HepG2 (cell line): Measurements from ENCODE around the gene DSCAM. TPM values are rescaled to one million over a fixed set of nuclear protein-coding genes. Genes with fewer than 3 reads are reported as not detected.

Source experiments
- ATAC-seq: fragments of 200-7000 bp; cut with Tn5 transposase; 3 replicates; pipeline ENCODE4 v1.9.1; 2020; ENCODE audit warnings: mild to moderate bottlenecking, moderate library complexity
- BruUV-seq: library from RNA; stranded (reverse); fragments of 400-500 nt; replicated peaks from 2 replicates; lab custom pipeline; 2021; lab: Mats Ljungman, UMichigan
- CTCF ChIA-PET: fragments of 300-600 bp; formaldehyde crosslinking; extraction: SDS; loops from one replicate; lab custom pipeline; 2021; ENCODE audit warnings: low total read pairs, inconsistent platforms, low intra/inter-chr PET ratio; lab: Yijun Ruan, JAX
- POLR2A ChIA-PET: fragments of 350-600 bp; sonication (Branson Sonifier 250); formaldehyde crosslinking; loops from one replicate; lab custom pipeline; 2020; ENCODE audit warnings: antibody characterized with exemption, inconsistent platforms; lab: Yijun Ruan, JAX
- DNase-seq: peaks from one replicate; pipeline ENCODE4 v3.0.0-alpha.2; 2015; ENCODE audit warnings: low spot score
- FAIRE-seq: peaks from 3 replicates; lab custom pipeline; 2011; peaks lifted over from hg19 to GRCh38; lab: Jason Lieb, UNC
- H2AFZ ChIP-seq: one replicate; pipeline ENCODE4 v1.6.1; 2011; ENCODE audit warnings: low read length, inconsistent platforms
- H3K27ac ChIP-seq: fragments of 300-600 bp; 3 replicates; pipeline ENCODE4 v1.8.0; 2011; ENCODE audit warnings: mixed run types, mild to moderate bottlenecking, mixed read lengths, low read length, inconsistent platforms; ENCODE audit not compliant: insufficient read depth; ENCODE audit errors: extremely low read length
- H3K27me3 ChIP-seq, 2 experiments: fragments of 200-600 bp in 1 of 2; 2 replicates in 1 of 2; 3 replicates in 1 of 2; pipeline versions ENCODE4 v1.6.0 to v1.8.0; 2011; ENCODE audit warnings: low read length in 2 of 2, mild to moderate bottlenecking in 2 of 2, moderate library complexity in 2 of 2, inconsistent platforms in 1 of 2; ENCODE audit not compliant: insufficient read depth in 2 of 2, control insufficient read depth in 1 of 2
- H3K36me3 ChIP-seq, 2 experiments: fragments of 200-600 bp in 1 of 2; replicated peaks in 1 of 2; 2 replicates in 1 of 2; 3 replicates in 1 of 2; pipeline versions ENCODE4 v1.5.1 to v1.8.0; 2011; ENCODE audit warnings: low read length in 2 of 2, inconsistent platforms in 1 of 2; ENCODE audit not compliant: insufficient read depth in 2 of 2, control insufficient read depth in 1 of 2
- H3K4me1 ChIP-seq: 2 replicates; pipeline ENCODE4 v1.5.1; 2012; ENCODE audit warnings: low read length, inconsistent platforms; ENCODE audit not compliant: insufficient read depth
- H3K4me2 ChIP-seq: 2 replicates; pipeline ENCODE4 v1.6.0; 2011; ENCODE audit warnings: low read depth, low read length, inconsistent platforms
- H3K4me3 ChIP-seq, 3 experiments: fragments of 200-600 bp in 1 of 3; sonication (generic), shearing (Covaris generic) in 1 of 3; replicated peaks in 1 of 3; 2 replicates each; pipeline ENCODE4 v1.5.1; 2011 to 2016; ENCODE audit warnings: low read length in 3 of 3, inconsistent platforms in 2 of 3, low read depth in 2 of 3, mild to moderate bottlenecking in 2 of 3, control low read depth in 1 of 3, mixed read lengths in 1 of 3; ENCODE audit not compliant: insufficient read depth in 1 of 3
- H3K79me2 ChIP-seq: one replicate; pipeline ENCODE4 v1.6.1; 2011; ENCODE audit warnings: low read length, inconsistent platforms; ENCODE audit not compliant: insufficient read depth
- H3K9ac ChIP-seq: 2 replicates; pipeline ENCODE4 v1.6.0; 2011; ENCODE audit warnings: mild to moderate bottlenecking, low read depth, low read length, inconsistent platforms; ENCODE audit not compliant: insufficient read depth
- H3K9me3 ChIP-seq: 2 replicates; pipeline ENCODE4 v1.5.1; 2012; ENCODE audit warnings: mild to moderate bottlenecking, low read length
- H4K20me1 ChIP-seq: 2 replicates; pipeline ENCODE4 v1.6.0; 2011; ENCODE audit warnings: inconsistent platforms, mild to moderate bottlenecking, low read length, moderate library complexity; ENCODE audit not compliant: insufficient read depth
- BHLHE40 ChIP-seq: IDR thresholded peaks from 2 replicates; pipeline ENCODE4 v1.6.1; 2011; ENCODE audit warnings: low read length, improper control_type of control experiment
- HHEX ChIP-seq: IDR thresholded peaks from 2 replicates; pipeline ENCODE4 v1.6.1; 2016; ENCODE audit warnings: control low read depth
- NPAS2 ChIP-seq: sonication (generic); formaldehyde crosslinking; IDR thresholded peaks from 2 replicates; pipeline ENCODE4 v1.8.0; 2022; ENCODE audit warnings: mild to moderate bottlenecking, missing genetic modification reagents, borderline replicate concordance
- SIX1 ChIP-seq: sonication (generic); formaldehyde crosslinking; IDR thresholded peaks from 2 replicates; pipeline ENCODE4 v1.4.0; 2020; ENCODE audit warnings: missing genetic modification reagents, borderline replicate concordance
- TMF1 ChIP-seq: sonication (generic); formaldehyde crosslinking; IDR thresholded peaks from 2 replicates; pipeline ENCODE4 v1.8.1; 2022; ENCODE audit warnings: low read depth, missing genetic modification reagents
- ZKSCAN8 ChIP-seq: IDR thresholded peaks from 2 replicates; pipeline ENCODE4 v1.6.1; 2016; ENCODE audit warnings: borderline replicate concordance, missing genetic modification reagents, missing compliant biosample characterization
- ZMYM3 ChIP-seq: sonication (generic); formaldehyde crosslinking; IDR thresholded peaks from 2 replicates; pipeline ENCODE4 v1.5.1; 2020; ENCODE audit warnings: mild to moderate bottlenecking, missing genetic modification reagents
- ZNF331 ChIP-seq: sonication (generic); formaldehyde crosslinking; IDR thresholded peaks from 2 replicates; pipeline ENCODE4 v1.4.0; 2020; ENCODE audit warnings: missing genetic modification reagents
- ZNF431 ChIP-seq: sonication (generic); formaldehyde crosslinking; IDR thresholded peaks from 2 replicates; pipeline ENCODE4 v1.9.0; 2022; ENCODE audit warnings: missing genetic modification reagents, low read depth, mild to moderate bottlenecking, borderline replicate concordance
- ZZZ3 ChIP-seq: sonication (generic); formaldehyde crosslinking; IDR thresholded peaks from 2 replicates; pipeline ENCODE4 v1.4.0; 2020; ENCODE audit warnings: missing genetic modification reagents, mild to moderate bottlenecking, borderline replicate concordance
- WGBS: methylation state at CpG from one replicate; pipeline ENCODE4 v1.1.6; 2017; ENCODE audit warnings: low lambda C conversion rate; 5-methylcytosine and 5-hydroxymethylcytosine counted together
- in situ Hi-C: cut with HindIII; loops from 2 replicates; pipeline ENCODE4 v1.10.0; 2017; ENCODE audit warnings: low pct_unique_long_range_greater_than_20kb; ENCODE audit not compliant: extremely low pct_ligation_motif_present
- intact Hi-C: fragments of 100-400 bp; cut with micrococcal nuclease; formaldehyde crosslinking; loops from one replicate; pipeline ENCODE4 v1.10.0; 2022; ENCODE audit not compliant: unreplicated experiment
- polyA plus RNA-seq, 8 experiments: library from polyadenylated mRNA; depleted of rRNA in 3 of 8; stranded (reverse) in 7 of 8; unstranded in 1 of 8; fragments of >200 nt; fragmentation: Illumina TruSeq in 4 of 8; extraction: Trizol in 4 of 8; gene quantifications; 2 replicates each; pipeline versions ENCODE4 v1.2.1 to v1.2.3, GENCODE V29; 2011 to 2016; ENCODE audit warnings: low read depth in 4 of 8, missing spikeins in 1 of 8, mixed read lengths in 1 of 8; ENCODE audit not compliant: insufficient read depth in 1 of 8
- total RNA-seq, 5 experiments: library from RNA; depleted of rRNA; stranded (reverse); fragments of >200 nt; fragmentation: Illumina TruSeq; extraction: Trizol; gene quantifications; 2 replicates each; pipeline ENCODE4 v1.2.3, GENCODE V29; 2016; ENCODE audit warnings: low read depth in 1 of 5
- TF ChIP-seq, protein P1 (sequence below): sonication (generic); formaldehyde crosslinking; IDR thresholded peaks from 2 replicates; pipeline ENCODE4 v1.4.0; 2020; ENCODE audit warnings: missing genetic modification reagents, borderline replicate concordance
- TF ChIP-seq, protein P2 (sequence below): sonication (generic); formaldehyde crosslinking; IDR thresholded peaks from 2 replicates; pipeline ENCODE4 v1.5.1; 2020; ENCODE audit warnings: mild to moderate bottlenecking, missing genetic modification reagents, moderate library complexity
- TF ChIP-seq, protein P3 (sequence below): sonication (generic); formaldehyde crosslinking; IDR thresholded peaks from 2 replicates; pipeline ENCODE4 v1.5.0; 2020; ENCODE audit warnings: missing genetic modification reagents, mild to moderate bottlenecking, borderline replicate concordance

Gene DSCAM
- total and polyA plus RNA-seq, 2 of the 13 experiments (the other 11 are each of a cell fraction or from before 2014, with no cell fraction given), result not detected

DNA sequence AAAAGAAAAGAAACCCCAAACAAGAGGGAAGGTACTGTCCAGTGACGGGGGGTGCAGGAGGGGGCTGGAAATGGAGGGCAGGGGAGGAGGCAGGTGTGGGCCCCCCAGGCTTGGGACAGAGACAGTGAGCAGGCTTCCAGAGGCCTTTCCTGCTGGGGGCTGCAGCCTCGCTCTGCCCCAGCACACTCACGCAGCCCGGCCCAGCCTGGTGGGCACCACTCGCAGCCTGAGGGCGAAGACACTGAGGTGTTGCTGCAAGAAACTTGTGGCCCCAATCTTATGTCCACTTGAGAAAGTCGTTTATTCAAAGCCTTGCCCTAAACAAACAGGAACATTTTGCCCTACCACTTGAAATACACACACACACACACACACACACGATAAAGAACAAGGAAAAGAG lies 705.3 kb downstream of the DSCAM start:
- Histone ChIP-seq H3K4me3 (no peak overlapping the region), H4K20me1 (no peaks in the 10 kb centered on the region), H3K36me3 (no peaks in the 10 kb centered on the region), H3K27ac (no peak overlapping the region), H3K27me3 (no peaks in the 10 kb centered on the region; a peak in 1 of 5 replicates), H3K9me3 (0 out of 2 replicates have a peak, but pooled peaks cover 6% of the 10 kb centered on the region), H3K9ac (no peak overlapping the region), H3K79me2 (no peaks in the 10 kb centered on the region), H3K4me2 (no peak overlapping the region), H2AFZ (no peak overlapping the region), H3K4me1 (no peaks in the 10 kb centered on the region)
- DNase-seq (no peak), FAIRE-seq (no peak), ATAC-seq (no peak)
- in situ Hi-C loops (loop anchor here (5.0 kb wide), 1 partner anchor 926 kb away; no protein-coding TSS in a partner anchor), intact Hi-C loops (loop anchor here (5.0 kb wide), 1 partner anchor 701 kb away; no protein-coding TSS in a partner anchor)
- ChIA-PET CTCF (no interaction called here), POLR2A (no interaction called here)
- 21% methylated on average over 5 of the region's 8 CpGs for WGBS
- no TSS peak for BruUV-seq
- TF ChIP-seq NPAS2 (CRISPR knock-in tag), result no peak
- TF ChIP-seq ZMYM3 (CRISPR knock-in tag), result no peak
- no peak for TF ChIP-seq ZKSCAN8 (CRISPR knock-in tag)
- TF ChIP-seq TMF1 (CRISPR knock-in tag), result no peak
- TF ChIP-seq HHEX (CRISPR knock-in tag), result no peak
- TF ChIP-seq BHLHE40, result no peak
- TF ChIP-seq ZZZ3 (CRISPR knock-in tag), result no peak
- no peak for TF ChIP-seq SIX1 (CRISPR knock-in tag)
- TF ChIP-seq, protein P1, sequence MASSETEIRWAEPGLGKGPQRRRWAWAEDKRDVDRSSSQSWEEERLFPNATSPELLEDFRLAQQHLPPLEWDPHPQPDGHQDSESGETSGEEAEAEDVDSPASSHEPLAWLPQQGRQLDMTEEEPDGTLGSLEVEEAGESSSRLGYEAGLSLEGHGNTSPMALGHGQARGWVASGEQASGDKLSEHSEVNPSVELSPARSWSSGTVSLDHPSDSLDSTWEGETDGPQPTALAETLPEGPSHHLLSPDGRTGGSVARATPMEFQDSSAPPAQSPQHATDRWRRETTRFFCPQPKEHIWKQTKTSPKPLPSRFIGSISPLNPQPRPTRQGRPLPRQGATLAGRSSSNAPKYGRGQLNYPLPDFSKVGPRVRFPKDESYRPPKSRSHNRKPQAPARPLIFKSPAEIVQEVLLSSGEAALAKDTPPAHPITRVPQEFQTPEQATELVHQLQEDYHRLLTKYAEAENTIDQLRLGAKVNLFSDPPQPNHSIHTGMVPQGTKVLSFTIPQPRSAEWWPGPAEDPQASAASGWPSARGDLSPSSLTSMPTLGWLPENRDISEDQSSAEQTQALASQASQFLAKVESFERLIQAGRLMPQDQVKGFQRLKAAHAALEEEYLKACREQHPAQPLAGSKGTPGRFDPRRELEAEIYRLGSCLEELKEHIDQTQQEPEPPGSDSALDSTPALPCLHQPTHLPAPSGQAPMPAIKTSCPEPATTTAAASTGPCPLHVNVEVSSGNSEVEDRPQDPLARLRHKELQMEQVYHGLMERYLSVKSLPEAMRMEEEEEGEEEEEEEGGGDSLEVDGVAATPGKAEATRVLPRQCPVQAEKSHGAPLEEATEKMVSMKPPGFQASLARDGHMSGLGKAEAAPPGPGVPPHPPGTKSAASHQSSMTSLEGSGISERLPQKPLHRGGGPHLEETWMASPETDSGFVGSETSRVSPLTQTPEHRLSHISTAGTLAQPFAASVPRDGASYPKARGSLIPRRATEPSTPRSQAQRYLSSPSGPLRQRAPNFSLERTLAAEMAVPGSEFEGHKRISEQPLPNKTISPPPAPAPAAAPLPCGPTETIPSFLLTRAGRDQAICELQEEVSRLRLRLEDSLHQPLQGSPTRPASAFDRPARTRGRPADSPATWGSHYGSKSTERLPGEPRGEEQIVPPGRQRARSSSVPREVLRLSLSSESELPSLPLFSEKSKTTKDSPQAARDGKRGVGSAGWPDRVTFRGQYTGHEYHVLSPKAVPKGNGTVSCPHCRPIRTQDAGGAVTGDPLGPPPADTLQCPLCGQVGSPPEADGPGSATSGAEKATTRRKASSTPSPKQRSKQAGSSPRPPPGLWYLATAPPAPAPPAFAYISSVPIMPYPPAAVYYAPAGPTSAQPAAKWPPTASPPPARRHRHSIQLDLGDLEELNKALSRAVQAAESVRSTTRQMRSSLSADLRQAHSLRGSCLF (CRISPR knock-in tag), result no peak
- TF ChIP-seq ZNF431, result no peak
- TF ChIP-seq, protein P2, sequence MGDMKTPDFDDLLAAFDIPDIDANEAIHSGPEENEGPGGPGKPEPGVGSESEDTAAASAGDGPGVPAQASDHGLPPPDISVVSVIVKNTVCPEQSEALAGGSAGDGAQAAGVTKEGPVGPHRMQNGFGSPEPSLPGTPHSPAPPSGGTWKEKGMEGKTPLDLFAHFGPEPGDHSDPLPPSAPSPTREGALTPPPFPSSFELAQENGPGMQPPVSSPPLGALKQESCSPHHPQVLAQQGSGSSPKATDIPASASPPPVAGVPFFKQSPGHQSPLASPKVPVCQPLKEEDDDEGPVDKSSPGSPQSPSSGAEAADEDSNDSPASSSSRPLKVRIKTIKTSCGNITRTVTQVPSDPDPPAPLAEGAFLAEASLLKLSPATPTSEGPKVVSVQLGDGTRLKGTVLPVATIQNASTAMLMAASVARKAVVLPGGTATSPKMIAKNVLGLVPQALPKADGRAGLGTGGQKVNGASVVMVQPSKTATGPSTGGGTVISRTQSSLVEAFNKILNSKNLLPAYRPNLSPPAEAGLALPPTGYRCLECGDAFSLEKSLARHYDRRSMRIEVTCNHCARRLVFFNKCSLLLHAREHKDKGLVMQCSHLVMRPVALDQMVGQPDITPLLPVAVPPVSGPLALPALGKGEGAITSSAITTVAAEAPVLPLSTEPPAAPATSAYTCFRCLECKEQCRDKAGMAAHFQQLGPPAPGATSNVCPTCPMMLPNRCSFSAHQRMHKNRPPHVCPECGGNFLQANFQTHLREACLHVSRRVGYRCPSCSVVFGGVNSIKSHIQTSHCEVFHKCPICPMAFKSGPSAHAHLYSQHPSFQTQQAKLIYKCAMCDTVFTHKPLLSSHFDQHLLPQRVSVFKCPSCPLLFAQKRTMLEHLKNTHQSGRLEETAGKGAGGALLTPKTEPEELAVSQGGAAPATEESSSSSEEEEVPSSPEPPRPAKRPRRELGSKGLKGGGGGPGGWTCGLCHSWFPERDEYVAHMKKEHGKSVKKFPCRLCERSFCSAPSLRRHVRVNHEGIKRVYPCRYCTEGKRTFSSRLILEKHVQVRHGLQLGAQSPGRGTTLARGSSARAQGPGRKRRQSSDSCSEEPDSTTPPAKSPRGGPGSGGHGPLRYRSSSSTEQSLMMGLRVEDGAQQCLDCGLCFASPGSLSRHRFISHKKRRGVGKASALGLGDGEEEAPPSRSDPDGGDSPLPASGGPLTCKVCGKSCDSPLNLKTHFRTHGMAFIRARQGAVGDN (CRISPR knock-in tag), result no peak
- no peak for TF ChIP-seq ZNF331 (CRISPR knock-in tag)
- TF ChIP-seq, protein P3, sequence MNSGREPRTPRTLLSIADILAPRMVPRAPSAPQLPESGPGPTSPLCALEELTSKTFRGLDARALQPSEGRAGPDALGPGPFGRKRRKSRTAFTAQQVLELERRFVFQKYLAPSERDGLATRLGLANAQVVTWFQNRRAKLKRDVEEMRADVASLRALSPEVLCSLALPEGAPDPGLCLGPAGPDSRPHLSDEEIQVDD (CRISPR knock-in tag), result no peak
